H1 (cell line): ENCODE measurements around the gene SNCAIP. TPM values are rescaled to one million over a fixed set of nuclear protein-coding genes. Genes with fewer than 3 reads are reported as not detected.

Experiments
- CTCF ChIA-PET: fragments of 300-600 bp; sonication (Branson Sonifier 250); formaldehyde crosslinking; loops from one replicate; lab custom pipeline; 2021; ENCODE audit not compliant: partially characterized antibody; lab: Charles Lee
- POLR2A ChIA-PET: fragments of 300-600 bp; sonication (Branson Sonifier 250); formaldehyde crosslinking; loops from one replicate; lab custom pipeline; 2021; ENCODE audit warnings: inconsistent platforms; ENCODE audit not compliant: partially characterized antibody; lab: Charles Lee
- DNase-seq, 2 experiments: peaks; one replicate each; pipeline versions ENCODE4 v3.0.0 to v3.0.0-alpha.2; 2010 to 2022; ENCODE audit warnings: low spot score in 2 of 2, low read depth in 1 of 2, mixed read lengths in 1 of 2
- FAIRE-seq: peaks from 2 replicates; lab custom pipeline; 2011; peaks lifted over from hg19 to GRCh38; lab: Jason Lieb, UNC
- H2AFZ ChIP-seq: 2 replicates; pipeline ENCODE4 v1.8.1; 2012; ENCODE audit warnings: low read length, inconsistent platforms
- H2AK5ac ChIP-seq: 2 replicates; pipeline ENCODE4 v1.6.1; 2013; ENCODE audit warnings: low read depth, low read length
- H2BK120ac ChIP-seq: replicated peaks from 2 replicates; pipeline ENCODE3; 2013; ENCODE audit warnings: low read depth, low read length, inconsistent platforms
- H2BK12ac ChIP-seq: 2 replicates; pipeline ENCODE4 v1.6.1; 2013; ENCODE audit warnings: low read depth, low read length
- H2BK15ac ChIP-seq: 2 replicates; pipeline ENCODE4 v1.6.1; 2013; ENCODE audit warnings: low read length
- H2BK20ac ChIP-seq: 2 replicates; pipeline ENCODE4 v1.6.1; 2013; ENCODE audit warnings: low read length
- H2BK5ac ChIP-seq: 2 replicates; pipeline ENCODE4 v1.6.1; 2013; ENCODE audit warnings: low read depth, low read length
- H3K14ac ChIP-seq: 2 replicates; pipeline ENCODE4 v1.6.1; 2013; ENCODE audit warnings: inconsistent platforms; ENCODE audit not compliant: insufficient read length
- H3K18ac ChIP-seq: 2 replicates; pipeline ENCODE4 v1.6.1; 2013; ENCODE audit warnings: low read length; ENCODE audit errors: extremely low read depth
- H3K23ac ChIP-seq: 2 replicates; pipeline ENCODE4 v1.6.1; 2013; ENCODE audit warnings: inconsistent platforms; ENCODE audit not compliant: insufficient read length
- H3K23me2 ChIP-seq: 2 replicates; pipeline ENCODE4 v1.6.1; 2013; ENCODE audit warnings: low read depth, low read length
- H3K27ac ChIP-seq: 2 replicates; pipeline ENCODE4 v1.6.1; 2011; ENCODE audit warnings: low read depth, low read length, inconsistent platforms
- H3K27me3 ChIP-seq, 4 experiments: replicated peaks in 1 of 4; 1 replicate in 1 of 4; 2 replicates in 3 of 4; pipeline versions ENCODE4 v1.6.1 to v1.8.1; 2011 to 2013; ENCODE audit warnings: low read length in 3 of 4, mild to moderate bottlenecking in 3 of 4, inconsistent platforms in 2 of 4, mixed read lengths in 2 of 4, moderate library complexity in 1 of 4; ENCODE audit not compliant: control insufficient read depth in 3 of 4, insufficient read depth in 3 of 4; ENCODE audit errors: extremely low read depth in 1 of 4
- H3K36me3 ChIP-seq, 4 experiments: 2 replicates each; pipeline versions ENCODE4 v1.6.1 to v1.8.1; 2011 to 2013; ENCODE audit warnings: mild to moderate bottlenecking in 4 of 4, low read length in 3 of 4, moderate library complexity in 2 of 4, control low read depth in 1 of 4, inconsistent platforms in 1 of 4; ENCODE audit not compliant: insufficient read depth in 4 of 4, control insufficient read depth in 2 of 4
- H3K4ac ChIP-seq: replicated peaks from 2 replicates; pipeline ENCODE3; 2013; ENCODE audit warnings: low read length, low read depth, mixed read lengths, inconsistent platforms; ENCODE audit not compliant: insufficient read length
- H3K4me1 ChIP-seq, 4 experiments: replicated peaks in 1 of 4; 1 replicate in 1 of 4; 2 replicates in 3 of 4; pipeline versions ENCODE4 v1.6.1 to v1.8.1; 2011 to 2013; ENCODE audit warnings: low read length in 3 of 4, inconsistent platforms in 2 of 4, mixed read lengths in 1 of 4; ENCODE audit not compliant: insufficient read depth in 4 of 4, control insufficient read depth in 3 of 4
- H3K4me2 ChIP-seq, 2 experiments: 2 replicates each; pipeline versions ENCODE4 v1.6.1 to v1.8.1; 2011 to 2013; ENCODE audit warnings: low read depth in 2 of 2, low read length in 2 of 2, control low read depth in 1 of 2, inconsistent platforms in 1 of 2, mild to moderate bottlenecking in 1 of 2; ENCODE audit not compliant: insufficient read depth in 1 of 2
- H3K4me3 ChIP-seq, 4 experiments: fragments of 200-600, 300-600 bp in 1 of 4; sonication (generic), shearing (Covaris generic), sonication (Bioruptor Twin) in 1 of 4; 2 replicates each; pipeline versions ENCODE4 v1.5.1 to v1.8.1; 2011 to 2016; ENCODE audit warnings: low read length in 4 of 4, low read depth in 3 of 4, control low read depth in 2 of 4, inconsistent platforms in 2 of 4, mild to moderate bottlenecking in 2 of 4, mixed read lengths in 1 of 4, moderate library complexity in 1 of 4; ENCODE audit not compliant: insufficient read depth in 2 of 4; ENCODE audit errors: extremely low read depth in 1 of 4
- H3K56ac ChIP-seq: replicated peaks from 2 replicates; pipeline ENCODE3; 2013; ENCODE audit warnings: low read depth, mild to moderate bottlenecking, mixed read lengths, low read length, inconsistent platforms; ENCODE audit not compliant: insufficient read length
- H3K79me1 ChIP-seq: 2 replicates; pipeline ENCODE4 v1.6.1; 2013; ENCODE audit warnings: low read depth, low read length, control low read depth
- H3K79me2 ChIP-seq, 2 experiments: 2 replicates each; pipeline versions ENCODE4 v1.6.1 to v1.8.1; 2012 to 2013; ENCODE audit warnings: low read length in 2 of 2, mild to moderate bottlenecking in 2 of 2, inconsistent platforms in 1 of 2; ENCODE audit not compliant: insufficient read depth in 2 of 2, control insufficient read depth in 1 of 2
- H3K9ac ChIP-seq, 4 experiments: replicated peaks in 1 of 4; 1 replicate in 1 of 4; 2 replicates in 3 of 4; pipeline versions ENCODE4 v1.6.1 to v1.8.1; 2011 to 2013; ENCODE audit warnings: low read depth in 3 of 4, low read length in 3 of 4, control low read depth in 2 of 4, mild to moderate bottlenecking in 2 of 4, moderate library complexity in 2 of 4, inconsistent platforms in 1 of 4; ENCODE audit errors: extremely low read depth in 1 of 4
- H3K9me3 ChIP-seq, 2 experiments: 2 replicates each; pipeline versions ENCODE4 v1.6.1 to v1.8.1; 2012 to 2013; ENCODE audit warnings: mild to moderate bottlenecking in 2 of 2, moderate library complexity in 2 of 2, control low read depth in 1 of 2, inconsistent platforms in 1 of 2, low read depth in 1 of 2, low read length in 1 of 2, mixed read lengths in 1 of 2; ENCODE audit not compliant: insufficient read depth in 2 of 2
- H4K20me1 ChIP-seq, 2 experiments: replicated peaks in 1 of 2; 2 replicates each; pipeline versions ENCODE3 to v1.8.1; 2011 to 2013; ENCODE audit warnings: inconsistent platforms in 2 of 2, low read length in 2 of 2, mild to moderate bottlenecking in 1 of 2; ENCODE audit not compliant: insufficient read depth in 2 of 2, control insufficient read depth in 1 of 2
- H4K5ac ChIP-seq: 2 replicates; pipeline ENCODE4 v1.6.1; 2013; ENCODE audit warnings: low read length, low read depth, mixed read lengths, inconsistent platforms; ENCODE audit not compliant: insufficient read length
- H4K8ac ChIP-seq: 2 replicates; pipeline ENCODE4 v1.8.0; 2013; ENCODE audit warnings: mild to moderate bottlenecking, moderate library complexity, low read length, inconsistent platforms; ENCODE audit not compliant: insufficient read depth; ENCODE audit errors: extremely low read depth
- H4K91ac ChIP-seq: replicated peaks from 2 replicates; pipeline ENCODE3; 2013; ENCODE audit warnings: low read length, mixed read lengths, inconsistent platforms; ENCODE audit not compliant: insufficient read length
- GABPA ChIP-seq: IDR thresholded peaks from 2 replicates; pipeline ENCODE4 v1.6.1; 2011; ENCODE audit warnings: mild to moderate bottlenecking, low read length, moderate library complexity, borderline replicate concordance; ENCODE audit not compliant: insufficient read depth
- HDAC2 ChIP-seq, 2 experiments: fragments of 300-600 bp in 1 of 2; sonication (generic) in 1 of 2; IDR thresholded peaks; 2 replicates each; pipeline ENCODE4 v1.6.1; 2011 to 2012; ENCODE audit warnings: low read depth in 2 of 2, low read length in 2 of 2, mild to moderate bottlenecking in 2 of 2, moderate library complexity in 2 of 2, borderline replicate concordance in 1 of 2, inconsistent platforms in 1 of 2
- KDM1A ChIP-seq: fragments of 200-600, 300-600 bp; sonication (generic); IDR thresholded peaks from 2 replicates; pipeline ENCODE4 v1.7.1; 2016; ENCODE audit warnings: mild to moderate bottlenecking, low read length, borderline replicate concordance
- KDM4A ChIP-seq: IDR thresholded peaks from one replicate; pipeline ENCODE4 v1.7.1; 2012; ENCODE audit warnings: low read depth, mild to moderate bottlenecking, moderate library complexity, low read length, inconsistent platforms; ENCODE audit not compliant: severe bottlenecking
- PHF8 ChIP-seq: fragments of 200-600 bp; sonication (generic); conservative IDR thresholded peaks from 2 replicates; pipeline ENCODE4 v1.7.1; 2012; ENCODE audit warnings: low read depth, mild to moderate bottlenecking, inconsistent platforms, low read length, moderate library complexity
- POU5F1 ChIP-seq: IDR thresholded peaks from 2 replicates; pipeline ENCODE4 v1.6.1; 2011; ENCODE audit warnings: low read depth, mild to moderate bottlenecking, low read length, moderate library complexity
- RNF2 ChIP-seq: fragments of 200-900, 300-1000 bp; sonication (generic); IDR thresholded peaks from 2 replicates; pipeline ENCODE4 v1.7.1; 2016; ENCODE audit warnings: borderline replicate concordance, low read depth, mild to moderate bottlenecking, antibody characterized with exemption, low read length; ENCODE audit not compliant: poor library complexity, severe bottlenecking; ENCODE audit errors: missing control alignments
- SAP30 ChIP-seq: fragments of 300-600 bp; sonication (generic); IDR thresholded peaks from 2 replicates; pipeline ENCODE4 v1.7.1; 2012; ENCODE audit warnings: low read length, moderate library complexity, mild to moderate bottlenecking, inconsistent platforms; ENCODE audit not compliant: insufficient read depth, insufficient replicate concordance
- SIX5 ChIP-seq: IDR thresholded peaks from 2 replicates; pipeline ENCODE4 v1.6.1; 2011; ENCODE audit warnings: mild to moderate bottlenecking, low read depth, low read length
- SP1 ChIP-seq: IDR thresholded peaks from 2 replicates; pipeline ENCODE4 v1.6.1; 2011; ENCODE audit warnings: low read depth, low read length
- SP4 ChIP-seq: IDR thresholded peaks from 2 replicates; pipeline ENCODE4 v1.6.1; 2012; ENCODE audit warnings: low read length, inconsistent platforms
- SUZ12 ChIP-seq: fragments of 200-600 bp; sonication (generic); IDR thresholded peaks from 2 replicates; pipeline ENCODE4 v1.6.1; 2012; ENCODE audit warnings: mild to moderate bottlenecking, inconsistent platforms, low read length, moderate library complexity, mixed read lengths
- YY1 ChIP-seq: IDR thresholded peaks from 2 replicates; pipeline ENCODE4 v1.6.1; 2011; ENCODE audit warnings: low read depth, mild to moderate bottlenecking, low read length
- ZNF274 ChIP-seq: IDR thresholded peaks from 2 replicates; pipeline ENCODE4 v1.7.0; 2012; ENCODE audit warnings: low read length, borderline replicate concordance; ENCODE audit errors: extremely low read depth
- WGBS, 2 experiments: shearing (Covaris generic) in 1 of 2; methylation state at CpG; one replicate each; pipeline versions ENCODE4 v1.1.6 to v1.1.7; 2013 to 2015; ENCODE audit warnings: low lambda C conversion rate in 2 of 2, mixed read lengths in 2 of 2, inconsistent platforms in 1 of 2, low coverage in 1 of 2, missing lambda C conversion rate in 1 of 2; ENCODE audit not compliant: insufficient replicate concordance in 2 of 2, insufficient coverage in 1 of 2, insufficient read length in 1 of 2; ENCODE audit errors: extremely low coverage in 1 of 2, missing lambda C conversion rate in 1 of 2; 5-methylcytosine and 5-hydroxymethylcytosine counted together
- polyA plus RNA-seq, 7 experiments: library from polyadenylated mRNA; depleted of rRNA in 3 of 7; stranded (reverse) in 5 of 7; unstranded in 2 of 7; fragments of >200 nt in 5 of 7; fragments of 200-250 nt in 2 of 7; gene quantifications; 1 replicate in 5 of 7; 2 replicates in 1 of 7; 4 replicates in 1 of 7; pipeline versions ENCODE4 v1.2.1 to v1.2.3, GENCODE V29; 2011 to 2013; ENCODE audit warnings: missing spikeins in 2 of 7, mixed read lengths in 2 of 7
- total RNA-seq: library from RNA; stranded (reverse); fragmentation: NEBNext Ultra II Directional; extraction: Animal tissue kit (Norgen Biotek cat#: 25700); gene quantifications from 2 replicates; pipeline ENCODE4 v1.2.1, GENCODE V29; 2021

SNCAIP gene
- total and polyA plus RNA-seq, 2 of the 8 experiments (the other 6 are each of a cell fraction or from before 2014, with no cell fraction given), result 3.9 to 9.0 TPM

DNA sequence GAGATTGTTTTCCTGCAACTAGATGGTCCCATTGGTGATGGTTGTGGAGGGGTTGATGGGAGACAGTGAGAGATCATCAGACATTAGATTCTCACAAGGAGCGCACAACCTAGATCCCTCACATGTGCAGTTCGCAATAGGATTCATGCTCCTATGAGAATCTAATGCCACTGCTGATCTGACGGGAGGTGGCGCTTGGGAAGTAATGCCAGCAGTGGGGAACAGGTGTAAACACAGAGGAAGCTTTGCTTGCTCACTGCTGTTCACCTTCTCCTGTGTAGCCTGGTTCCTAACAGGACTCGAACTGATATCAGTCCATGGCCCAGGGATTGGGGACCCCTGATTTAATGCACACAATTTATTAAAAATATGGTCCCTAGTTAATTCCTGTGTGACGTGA, 18.8 kb downstream of the SNCAIP start:
- no peak overlapping the region for H3K9ac ChIP-seq
- ChIA-PET CTCF (interaction anchor here (0.7 to 1.5 kb wide), 6 partner anchors 8 to 86 kb away, joined by 3 to 4 read pairs (median 3); no protein-coding TSS in a partner anchor), POLR2A (no interaction called here)
- no peaks in the 10 kb centered on the region for H3K36me3 ChIP-seq
- H3K27me3 ChIP-seq, result no peaks in the 10 kb centered on the region
- DNase-seq (no peak), FAIRE-seq (no peak)
- no peak overlapping the region for H4K5ac ChIP-seq
- H3K4me3 ChIP-seq, result no peak overlapping the region
- H3K4me2 ChIP-seq, result no peak overlapping the region
- no peak overlapping the region for H3K4ac ChIP-seq
- H4K91ac ChIP-seq, result no peak overlapping the region
- H2BK5ac ChIP-seq, result no peak overlapping the region
- H2AK5ac ChIP-seq, result no peak overlapping the region
- H3K14ac ChIP-seq, result no peak overlapping the region
- H4K20me1 ChIP-seq, result no peaks in the 10 kb centered on the region
- H3K23me2 ChIP-seq, result no peaks in the 10 kb centered on the region
- WGBS, 2 experiments, result 91% methylated on average over 6 of the region's 6 CpGs; no CpG with 5 or more reads in 1 of the 2 experiments
- H2BK20ac ChIP-seq, result no peak overlapping the region
- H2BK120ac ChIP-seq, result no peak overlapping the region
- H3K4me1 ChIP-seq, result peaks cover 0 to 7% (median 5%) of the 10 kb centered on the region in 4 experiments; a peak in 5 of 7 replicates
- H3K56ac ChIP-seq, result no peak overlapping the region
- no peak overlapping the region for H3K23ac ChIP-seq
- H3K9me3 ChIP-seq, result no peaks in the 10 kb centered on the region
- no peak overlapping the region for H2BK12ac ChIP-seq
- H3K79me2 ChIP-seq, result no peaks in the 10 kb centered on the region
- no peak overlapping the region for H2AFZ ChIP-seq
- no peak overlapping the region for H3K18ac ChIP-seq
- H4K8ac ChIP-seq, result no peak overlapping the region
- H2BK15ac ChIP-seq, result no peak overlapping the region
- no peaks in the 10 kb centered on the region; the same call in 1 of the 2 replicates for H3K79me1 ChIP-seq
- no peak overlapping the region for H3K27ac ChIP-seq
- TF ChIP-seq PHF8 (no peak), KDM1A (no peak), SP4 (no peak), KDM4A (no peak), SAP30 (no peak), RNF2 (no peak), YY1 (no peak), ZNF274 (no peak), HDAC2 (IDR thresholded peaks at IDR 0.05; ENCODE audit: borderline replicate concordance in 1 of 2, low read depth in 2 of 2, low read length in 2 of 2) (no peak), GABPA (no peak), SUZ12 (no peak), POU5F1 (no peak), SP1 (no peak), SIX5 (no peak)
